ENCODE results near the gene ASPN.

DNA sequence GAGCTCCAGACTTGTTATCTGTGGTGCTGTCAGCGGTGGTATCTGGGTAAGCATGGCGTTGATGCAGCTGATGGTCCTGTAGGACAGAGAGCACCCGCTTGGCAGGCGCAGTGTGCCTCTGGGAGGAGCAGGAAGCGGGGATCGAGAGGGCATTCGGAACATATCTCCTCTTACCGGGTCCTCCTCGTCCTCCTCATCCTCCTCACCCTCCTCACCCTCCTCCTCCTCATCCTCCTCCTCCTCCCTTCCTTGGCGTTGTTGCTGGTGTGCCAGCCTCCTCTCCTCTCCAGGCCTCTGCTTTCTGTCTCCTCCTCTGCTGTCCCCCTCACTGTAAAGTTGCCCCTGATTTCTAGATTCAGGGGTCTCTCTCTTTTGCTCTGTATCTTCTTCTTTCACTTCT lies 32.3 kb upstream of the ASPN start:
- no peak for TF ChIP-seq POLR2A (IDR thresholded peaks at IDR 0.05)
- TF ChIP-seq, protein P1, sequence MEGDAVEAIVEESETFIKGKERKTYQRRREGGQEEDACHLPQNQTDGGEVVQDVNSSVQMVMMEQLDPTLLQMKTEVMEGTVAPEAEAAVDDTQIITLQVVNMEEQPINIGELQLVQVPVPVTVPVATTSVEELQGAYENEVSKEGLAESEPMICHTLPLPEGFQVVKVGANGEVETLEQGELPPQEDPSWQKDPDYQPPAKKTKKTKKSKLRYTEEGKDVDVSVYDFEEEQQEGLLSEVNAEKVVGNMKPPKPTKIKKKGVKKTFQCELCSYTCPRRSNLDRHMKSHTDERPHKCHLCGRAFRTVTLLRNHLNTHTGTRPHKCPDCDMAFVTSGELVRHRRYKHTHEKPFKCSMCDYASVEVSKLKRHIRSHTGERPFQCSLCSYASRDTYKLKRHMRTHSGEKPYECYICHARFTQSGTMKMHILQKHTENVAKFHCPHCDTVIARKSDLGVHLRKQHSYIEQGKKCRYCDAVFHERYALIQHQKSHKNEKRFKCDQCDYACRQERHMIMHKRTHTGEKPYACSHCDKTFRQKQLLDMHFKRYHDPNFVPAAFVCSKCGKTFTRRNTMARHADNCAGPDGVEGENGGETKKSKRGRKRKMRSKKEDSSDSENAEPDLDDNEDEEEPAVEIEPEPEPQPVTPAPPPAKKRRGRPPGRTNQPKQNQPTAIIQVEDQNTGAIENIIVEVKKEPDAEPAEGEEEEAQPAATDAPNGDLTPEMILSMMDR (IDR thresholded peaks at IDR 0.05), result no peak
